ENCODE data around the gene ADGRF4. TPM values are rescaled to one million over a fixed set of nuclear protein-coding genes. Genes with fewer than 3 reads are reported as not detected.
A peak's percentile ranks its signal among the peaks of the same experiment; 100 is the strongest.

ADGRF4 gene
- 1 to 10 TPM in 2 of 12 donors, under 1 TPM in 2, not detected in 8; 0.04 to 3.0 (median 1.1) TPM for polyA plus RNA-seq (ENCODE audit: insufficient read length in 12 of 12)
- long read RNA-seq, donor 1, result 0 reads
- long read RNA-seq, donor 2, result 0 reads
- long read RNA-seq, donor 3, result 0 reads
- long read RNA-seq, donor 4, result 0 reads
- long read RNA-seq, donor 5, result 0 reads
- long read RNA-seq, donor 6, result 0 reads
- long read RNA-seq, donor 7, result 0 reads
- long read RNA-seq, donor 8, result 0 reads
- long read RNA-seq, donor 9, result 0 reads
- long read RNA-seq, donor 10, result 0 reads
- long read RNA-seq, donor 11, result 0 reads

GRCh38 chr6:47698342-47698787 is at the start of gene ADGRF4:
TSS of gene ADGRF4 (plus strand) at chr6:47698580. CDS start at chr6:47707246, 8,666 bp downstream.
- DNase-seq, result no peak

GRCh38 chr6:47650553-47651432 is 47.6 kb upstream of the ADGRF4 start:
- no peak for DNase-seq

- DNase-seq, result no peak
These were observed 46.9 kb upstream of the ADGRF4 start for GRCh38 chr6:47651505-47651944.

GRCh38 chr6:47653706-47654105 is 44.7 kb upstream of the ADGRF4 start:
- DNase-seq, result no peak

GRCh38 chr6:47654255-47654654 is 44.1 kb upstream of the ADGRF4 start:
- DNase-seq, result no peak

- no peak for DNase-seq
These were observed 42.4 kb upstream of the ADGRF4 start for GRCh38 chr6:47655719-47656595.

DNA sequence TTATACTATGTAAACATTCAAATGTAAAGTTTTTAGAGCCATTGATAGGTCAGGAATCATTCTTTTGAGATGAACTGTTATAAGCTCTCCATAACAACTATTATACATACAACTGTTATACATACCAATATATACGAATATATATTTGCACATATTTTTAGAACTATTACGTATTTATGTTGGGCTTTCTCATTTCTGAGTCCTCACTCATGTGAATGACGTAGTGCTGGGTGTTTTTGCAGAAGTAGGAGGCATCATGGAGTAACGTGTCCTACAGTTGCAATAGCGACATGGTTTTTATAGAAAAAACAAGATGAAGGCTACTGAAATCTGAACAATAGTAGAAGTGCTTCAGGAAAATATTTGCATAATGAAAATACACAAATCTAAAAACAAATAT is 36.4 kb upstream of the ADGRF4 start:
- no peak for DNase-seq

DNA sequence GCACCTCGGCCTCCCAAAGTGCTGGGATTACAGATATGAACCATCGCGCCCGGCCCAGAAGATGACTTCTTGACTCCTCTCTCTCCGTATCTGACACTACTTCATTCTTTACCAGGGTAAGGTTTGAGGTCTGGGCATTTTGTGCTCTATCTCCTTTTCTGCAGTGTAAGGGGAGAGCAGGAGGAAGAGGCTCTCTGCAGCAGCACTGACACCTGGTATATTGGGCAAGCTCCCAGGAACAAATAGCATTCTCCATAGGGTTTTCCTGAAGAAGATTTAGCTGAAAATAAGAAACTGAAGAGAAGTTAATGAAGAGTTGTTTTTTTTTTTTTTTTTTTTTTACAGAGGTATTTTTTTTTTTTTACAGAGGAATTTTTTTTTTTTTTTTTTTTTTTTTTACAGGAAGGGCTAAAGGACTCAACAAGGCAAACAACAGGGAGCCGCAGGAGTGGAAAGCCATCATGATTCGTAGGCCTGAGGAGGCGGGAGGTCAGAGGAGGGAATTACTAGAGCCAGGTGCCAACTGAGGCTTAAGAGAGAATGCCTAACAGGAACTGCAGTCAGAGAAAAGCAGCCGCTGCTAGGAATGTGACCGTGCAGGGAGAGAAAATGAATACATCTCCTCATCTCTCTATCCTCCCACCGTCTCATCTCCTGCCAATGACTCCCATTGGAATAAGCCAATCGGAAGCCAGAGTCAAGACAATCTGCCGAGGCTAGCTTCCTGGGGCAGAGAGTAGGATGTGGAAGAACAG is 34.7 kb upstream of the ADGRF4 start:
- peak; percentile 10 for DNase-seq

DNA sequence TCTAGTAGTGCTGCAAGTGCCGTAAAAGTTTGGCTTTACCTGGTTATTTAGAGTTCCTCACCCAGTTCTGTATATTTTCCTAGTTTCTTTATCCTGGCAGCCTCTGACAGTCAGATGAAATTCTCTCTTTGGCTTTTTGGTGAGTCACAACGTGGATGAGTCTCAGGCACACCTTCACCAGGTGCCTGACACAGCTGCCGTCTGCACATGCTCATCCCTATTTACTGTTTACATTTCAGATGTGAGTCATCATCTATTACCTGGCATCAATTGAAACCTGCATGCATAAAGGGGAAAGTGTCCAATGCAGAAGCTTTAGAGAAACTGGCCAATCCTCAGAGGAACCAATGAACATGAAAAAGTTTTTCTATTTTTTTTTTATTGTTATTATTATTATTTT is 33.3 kb upstream of the ADGRF4 start:
- DNase-seq, result no peak

GRCh38 chr6:47669684-47670513 is 28.5 kb upstream of the ADGRF4 start:
- no peak for DNase-seq

DNA sequence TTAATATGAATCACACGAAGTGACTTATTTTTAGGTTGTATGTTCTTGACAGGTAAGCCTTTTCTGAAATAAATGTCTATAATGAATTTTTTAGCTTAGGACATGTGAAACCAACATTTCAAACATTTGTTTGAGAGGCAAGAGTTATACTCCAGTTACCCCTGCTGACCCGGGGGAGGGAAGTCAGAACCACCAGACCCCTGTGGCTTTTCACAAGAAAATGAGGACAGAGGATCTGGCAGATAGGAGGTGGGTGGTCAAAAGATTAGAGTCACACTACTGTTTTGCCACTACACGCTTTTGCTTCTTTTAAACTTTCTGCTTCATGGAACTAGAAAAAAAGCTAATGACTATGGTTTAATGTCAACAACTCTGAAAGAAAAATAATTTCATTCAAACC is 27.5 kb upstream of the ADGRF4 start:
- DNase-seq, result no peak

GRCh38 chr6:47671777-47672176 is 26.6 kb upstream of the ADGRF4 start:
- no peak for DNase-seq

- no peak for DNase-seq
These were observed 25.6 kb upstream of the ADGRF4 start for GRCh38 chr6:47672816-47673215.

- no peak for DNase-seq
These were observed 23.7 kb upstream of the ADGRF4 start for GRCh38 chr6:47674673-47675072.

GRCh38 chr6:47677381-47678100 is 20.8 kb upstream of the ADGRF4 start:
- DNase-seq, result no peak

DNA sequence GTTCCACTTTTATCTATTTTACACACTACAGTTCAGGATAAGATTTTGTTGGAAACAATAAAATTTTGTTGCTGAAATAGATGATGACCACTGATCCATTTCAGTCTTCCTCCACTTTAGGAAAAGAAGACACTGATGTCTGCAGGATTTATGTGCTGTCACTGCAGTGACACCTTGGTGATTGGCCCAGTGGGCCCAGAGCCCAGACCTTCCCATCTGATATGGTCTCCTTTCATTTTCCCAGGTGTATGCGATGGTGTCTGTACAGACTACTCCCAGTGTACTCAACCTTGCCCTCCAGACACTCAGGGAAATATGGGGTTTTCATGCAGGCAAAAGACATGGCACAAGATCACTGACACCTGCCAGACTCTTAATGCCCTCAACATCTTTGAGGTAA is 19.6 kb upstream of the ADGRF4 start:
- DNase-seq, result no peak

- no peak for DNase-seq
These were observed 19.0 kb upstream of the ADGRF4 start for GRCh38 chr6:47679322-47679906.

- no peak for DNase-seq
These were observed 18.3 kb upstream of the ADGRF4 start for GRCh38 chr6:47680051-47680450.

DNA sequence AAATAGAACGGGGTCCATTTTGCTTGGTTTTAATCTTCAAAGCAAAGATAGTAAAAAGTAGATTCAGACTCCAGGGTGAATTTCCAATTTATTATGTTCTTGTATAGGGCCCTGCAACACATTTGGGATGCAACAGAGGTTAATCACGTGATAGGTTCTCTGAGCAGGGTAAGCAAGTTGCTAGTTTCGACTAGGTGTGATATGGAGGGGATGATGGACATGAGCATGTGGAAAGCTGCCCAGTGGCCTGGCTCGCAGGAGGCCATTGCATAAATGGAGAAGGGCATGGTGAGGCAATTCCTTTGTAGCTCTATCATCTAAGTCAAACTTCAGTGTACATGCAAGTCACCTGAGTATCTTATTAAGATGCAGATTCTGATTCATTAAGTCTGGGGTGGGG is 17.7 kb upstream of the ADGRF4 start:
- no peak for DNase-seq
